ENCODE data around the gene LCMT1.

Gene LCMT1

GRCh38 chr16:25097276-25097975, 14.1 kb upstream of the LCMT1 start:
- H3K27me3 ChIP-seq (replicated peaks; ENCODE audit: control insufficient read depth, insufficient read depth, low read length), result no peaks in the 10 kb centered on the region
- no peak for DNase-seq (ENCODE audit: extremely low read depth, insufficient read length)

GRCh38 chr16:25100511-25100910, 11.0 kb upstream of the LCMT1 start:
- H3K36me3 ChIP-seq (ENCODE audit: control insufficient read depth, insufficient read depth, low read length), result no peaks in the 10 kb centered on the region
- no peak for TF ChIP-seq CTCF (IDR thresholded peaks at IDR 0.05; ENCODE audit: insufficient read depth, low read length, poor library complexity, severe bottlenecking)
- H3K27me3 ChIP-seq (replicated peaks; ENCODE audit: control insufficient read depth, insufficient read depth, low read length), result no peaks in the 10 kb centered on the region
- no peak for DNase-seq (ENCODE audit: extremely low read depth, insufficient read length)
- no peak overlapping the region for H3K4me3 ChIP-seq (replicated peaks; ENCODE audit: low read depth, low read length)

More at GRCh38 chr16:25097276-25097975, 14.1 kb upstream of the LCMT1 start:
- no peak for TF ChIP-seq CTCF (IDR thresholded peaks at IDR 0.05; ENCODE audit: insufficient read depth, low read length, poor library complexity, severe bottlenecking)
- Histone ChIP-seq H3K4me3 (replicated peaks; ENCODE audit: low read depth, low read length) (no peak overlapping the region), H3K36me3 (ENCODE audit: control insufficient read depth, insufficient read depth, low read length) (no peaks in the 10 kb centered on the region)

DNA sequence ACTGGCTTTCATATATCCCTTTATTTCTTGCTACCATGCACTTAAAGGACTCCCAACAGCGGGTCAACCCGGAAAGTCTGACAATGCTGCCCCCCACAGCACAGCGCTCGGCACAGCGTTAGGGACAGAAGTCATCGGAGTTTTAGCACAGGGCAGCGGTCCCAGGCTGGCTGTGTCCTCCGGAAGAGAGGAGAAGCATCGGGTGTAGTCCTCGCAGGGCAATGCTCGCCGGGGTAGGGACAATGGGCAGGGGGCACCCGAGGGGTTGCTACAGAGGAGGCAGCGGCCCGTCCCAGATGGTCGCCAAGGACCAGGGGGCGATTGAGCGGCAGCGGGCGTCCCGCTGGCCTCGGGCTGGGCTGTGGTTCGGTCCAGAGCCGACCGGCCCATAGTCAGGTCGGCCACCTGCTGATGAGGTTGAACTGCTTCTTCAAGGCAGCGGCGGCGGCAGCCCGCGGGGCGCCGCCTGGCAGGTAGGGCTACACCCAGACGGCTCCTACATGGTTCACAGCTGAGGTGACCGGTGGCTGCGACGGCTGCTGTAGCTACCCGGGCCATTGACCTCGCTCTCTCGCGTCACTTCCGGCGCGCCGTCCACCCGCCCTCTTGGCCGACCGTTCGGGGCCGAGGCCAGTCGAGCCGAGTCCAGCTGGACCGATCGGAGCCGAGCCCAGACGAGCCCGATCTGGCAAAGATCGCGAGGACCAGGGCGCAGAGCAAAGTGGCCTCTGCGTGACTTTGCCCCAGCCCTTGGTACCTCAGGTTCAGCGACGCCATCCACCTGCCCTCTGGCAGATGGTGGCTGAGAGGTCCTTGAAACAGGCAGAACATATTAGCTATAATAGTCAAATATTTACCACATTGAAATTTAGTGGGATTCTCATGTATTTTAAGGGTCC, 4.7 kb upstream of the LCMT1 start:
- H3K4me3 ChIP-seq (replicated peaks; ENCODE audit: low read depth, low read length), result peak overlapping the region; percentile 82
- H3K36me3 ChIP-seq (ENCODE audit: control insufficient read depth, insufficient read depth, low read length), result no peaks in the 10 kb centered on the region
- no peaks in the 10 kb centered on the region for H3K27me3 ChIP-seq (replicated peaks; ENCODE audit: control insufficient read depth, insufficient read depth, low read length)
- DNase-seq (ENCODE audit: extremely low read depth, insufficient read length), result peak; percentile 87
- peak; percentile 47 for TF ChIP-seq CTCF (IDR thresholded peaks at IDR 0.05; ENCODE audit: insufficient read depth, low read length, poor library complexity, severe bottlenecking)

DNA sequence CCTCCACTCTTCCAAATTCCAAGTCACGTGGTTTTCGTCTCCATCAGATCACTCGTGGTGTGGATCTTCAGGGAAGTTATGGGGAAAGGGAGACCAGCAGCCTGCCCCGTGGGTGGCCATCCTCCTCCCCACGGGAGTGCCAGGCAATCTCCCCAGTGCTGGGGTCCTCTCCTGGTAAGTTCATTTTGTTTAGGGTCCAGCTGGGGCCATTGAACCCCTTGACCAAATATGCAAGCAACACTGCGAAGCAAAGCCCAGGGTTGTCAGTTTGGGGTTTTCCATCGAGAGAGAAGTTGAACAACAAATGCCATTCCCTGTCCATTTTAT, 4.1 kb upstream of the LCMT1 start:
- Histone ChIP-seq H3K4me3 (replicated peaks; ENCODE audit: low read depth, low read length) (peak overlapping the region; percentile 82), H3K27me3 (replicated peaks; ENCODE audit: control insufficient read depth, insufficient read depth, low read length) (no peaks in the 10 kb centered on the region), H3K36me3 (ENCODE audit: control insufficient read depth, insufficient read depth, low read length) (no peaks in the 10 kb centered on the region)
- TF ChIP-seq CTCF (IDR thresholded peaks at IDR 0.05; ENCODE audit: insufficient read depth, low read length, poor library complexity, severe bottlenecking), result no peak
- DNase-seq (ENCODE audit: extremely low read depth, insufficient read length), result no peak

GRCh38 chr16:25108054-25108453, 3.5 kb upstream of the LCMT1 start:
- peak; percentile 46 for DNase-seq (ENCODE audit: extremely low read depth, insufficient read length)
- Histone ChIP-seq H3K27me3 (replicated peaks; ENCODE audit: control insufficient read depth, insufficient read depth, low read length) (no peaks in the 10 kb centered on the region), H3K4me3 (replicated peaks; ENCODE audit: low read depth, low read length) (no peak overlapping the region), H3K36me3 (ENCODE audit: control insufficient read depth, insufficient read depth, low read length) (no peaks in the 10 kb centered on the region)
- TF ChIP-seq CTCF (IDR thresholded peaks at IDR 0.05; ENCODE audit: insufficient read depth, low read length, poor library complexity, severe bottlenecking), result peak; percentile 43
